ENCODE measurements around the gene MLPH. TPM values are rescaled to one million over a fixed set of nuclear protein-coding genes. Genes with fewer than 3 reads are reported as not detected.

MLPH gene
- total RNA-seq, 1 donor from 2014 or later = 27.2 TPM

GRCh38 chr2:237563816-237564215 lies 76.8 kb downstream of the MLPH start:
- DNase-seq (ENCODE audit: extremely low read depth, low read depth, low spot score) = no peak

GRCh38 chr2:237564526-237565131 lies 77.6 kb downstream of the MLPH start:
- no peak for DNase-seq (ENCODE audit: extremely low read depth, low read depth, low spot score)

- DNase-seq (ENCODE audit: extremely low read depth, low read depth, low spot score) = no peak
Observed at GRCh38 chr2:237565974-237566373, 78.9 kb downstream of the MLPH start.

- DNase-seq (ENCODE audit: extremely low read depth, low read depth, low spot score) = no peak
Observed at GRCh38 chr2:237566401-237567235, 79.6 kb downstream of the MLPH start, which contains the start of gene PRLH. Gene PRLH, plus strand, starts transcription at chr2:237566574. Its CDS starts 0 bp downstream, at chr2:237566574.

- no peak for DNase-seq (ENCODE audit: extremely low read depth, low read depth, low spot score)
Observed at GRCh38 chr2:237567276-237568029, 80.4 kb downstream of the MLPH start.

GRCh38 chr2:237568121-237568660 lies 81.1 kb downstream of the MLPH start:
- DNase-seq (ENCODE audit: extremely low read depth, low read depth, low spot score) = no peak

GRCh38 chr2:237569041-237569440 lies 82.0 kb downstream of the MLPH start:
- no peak for DNase-seq (ENCODE audit: extremely low read depth, low read depth, low spot score)

- DNase-seq (ENCODE audit: extremely low read depth, low read depth, low spot score) = no peak
Observed at GRCh38 chr2:237569896-237570295, 82.8 kb downstream of the MLPH start.

- DNase-seq (ENCODE audit: extremely low read depth, low read depth, low spot score) = no peak
Observed at GRCh38 chr2:237570776-237571335, 83.8 kb downstream of the MLPH start.

GRCh38 chr2:237571551-237571950 lies 84.5 kb downstream of the MLPH start:
- DNase-seq (ENCODE audit: extremely low read depth, low read depth, low spot score) = no peak

- DNase-seq (ENCODE audit: extremely low read depth, low read depth, low spot score) = peak; percentile 48
Observed at GRCh38 chr2:237572021-237572741, 85.1 kb downstream of the MLPH start.

GRCh38 chr2:237572742-237573101 lies 85.7 kb downstream of the MLPH start:
- no peak for DNase-seq (ENCODE audit: extremely low read depth, low read depth, low spot score)

- DNase-seq (ENCODE audit: extremely low read depth, low read depth, low spot score) = no peak
Observed at GRCh38 chr2:237573721-237574415, 86.8 kb downstream of the MLPH start.

GRCh38 chr2:237574467-237574866 lies 87.4 kb downstream of the MLPH start:
- no peak for DNase-seq (ENCODE audit: extremely low read depth, low read depth, low spot score)

- DNase-seq (ENCODE audit: extremely low read depth, low read depth, low spot score) = no peak
Observed at GRCh38 chr2:237574894-237575868, 88.1 kb downstream of the MLPH start.

- no peak for DNase-seq (ENCODE audit: extremely low read depth, low read depth, low spot score)
Observed at GRCh38 chr2:237575869-237576862, 89.1 kb downstream of the MLPH start.

- DNase-seq (ENCODE audit: extremely low read depth, low read depth, low spot score) = no peak
Observed at GRCh38 chr2:237576974-237577373, 89.9 kb downstream of the MLPH start.

All from glomerular endothelial cell (primary cell).